Measurements from ENCODE around the gene KLC3. TPM values are rescaled to one million over a fixed set of nuclear protein-coding genes. Genes with fewer than 3 reads are reported as not detected.

Gene KLC3
- total RNA-seq, 1 experiment from 2014 or later: 0.49 TPM

DNA sequence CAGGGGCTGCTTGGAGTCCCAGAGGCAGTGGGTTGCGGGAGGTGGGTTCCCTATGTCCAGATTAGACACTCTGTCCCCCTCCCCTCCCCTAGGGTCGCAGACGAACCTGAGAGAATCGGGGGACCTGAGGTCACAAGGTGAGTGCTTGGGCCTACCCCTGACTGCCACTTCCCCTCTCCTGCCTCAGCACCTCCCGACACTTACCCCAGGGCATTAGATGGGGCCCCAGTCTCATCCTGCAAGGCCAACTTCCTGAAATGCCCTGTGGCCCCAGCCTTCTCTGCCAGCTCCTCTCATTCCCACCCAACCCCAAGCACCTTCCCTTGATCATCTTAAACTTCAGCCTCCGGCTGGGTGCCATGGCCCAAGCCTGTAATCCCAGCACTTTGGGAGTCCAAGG, 40.8 kb upstream of the KLC3 start:
- Histone ChIP-seq H3K9me3 (ENCODE audit: control insufficient read depth, insufficient read depth, low read depth, low read length) (no peaks in the 10 kb centered on the region), H3K4me1 (ENCODE audit: control insufficient read depth, insufficient read depth, low read length) (no peaks in the 10 kb centered on the region), H3K4me3 (ENCODE audit: low read depth in 2 of 2, low read length in 2 of 2) (no peak overlapping the region), H3K27ac (ENCODE audit: low read length) (no peak overlapping the region), H3K27me3 (ENCODE audit: control insufficient read depth, insufficient read depth, low read length) (no peaks in the 10 kb centered on the region), H3K36me3 (ENCODE audit: control insufficient read depth, insufficient read depth, low read length) (no peaks in the 10 kb centered on the region)
- TF ChIP-seq SIN3A (IDR thresholded peaks at IDR 0.05; ENCODE audit: borderline replicate concordance, insufficient read depth, low read depth, low read length) (no peak), POLR2AphosphoS5 (IDR thresholded peaks at IDR 0.05; ENCODE audit: low read depth, low read length) (no peak), TCF7L2 (IDR thresholded peaks at IDR 0.05; ENCODE audit: low read depth, low read length) (no peak)
- TF ChIP-seq, protein P1, sequence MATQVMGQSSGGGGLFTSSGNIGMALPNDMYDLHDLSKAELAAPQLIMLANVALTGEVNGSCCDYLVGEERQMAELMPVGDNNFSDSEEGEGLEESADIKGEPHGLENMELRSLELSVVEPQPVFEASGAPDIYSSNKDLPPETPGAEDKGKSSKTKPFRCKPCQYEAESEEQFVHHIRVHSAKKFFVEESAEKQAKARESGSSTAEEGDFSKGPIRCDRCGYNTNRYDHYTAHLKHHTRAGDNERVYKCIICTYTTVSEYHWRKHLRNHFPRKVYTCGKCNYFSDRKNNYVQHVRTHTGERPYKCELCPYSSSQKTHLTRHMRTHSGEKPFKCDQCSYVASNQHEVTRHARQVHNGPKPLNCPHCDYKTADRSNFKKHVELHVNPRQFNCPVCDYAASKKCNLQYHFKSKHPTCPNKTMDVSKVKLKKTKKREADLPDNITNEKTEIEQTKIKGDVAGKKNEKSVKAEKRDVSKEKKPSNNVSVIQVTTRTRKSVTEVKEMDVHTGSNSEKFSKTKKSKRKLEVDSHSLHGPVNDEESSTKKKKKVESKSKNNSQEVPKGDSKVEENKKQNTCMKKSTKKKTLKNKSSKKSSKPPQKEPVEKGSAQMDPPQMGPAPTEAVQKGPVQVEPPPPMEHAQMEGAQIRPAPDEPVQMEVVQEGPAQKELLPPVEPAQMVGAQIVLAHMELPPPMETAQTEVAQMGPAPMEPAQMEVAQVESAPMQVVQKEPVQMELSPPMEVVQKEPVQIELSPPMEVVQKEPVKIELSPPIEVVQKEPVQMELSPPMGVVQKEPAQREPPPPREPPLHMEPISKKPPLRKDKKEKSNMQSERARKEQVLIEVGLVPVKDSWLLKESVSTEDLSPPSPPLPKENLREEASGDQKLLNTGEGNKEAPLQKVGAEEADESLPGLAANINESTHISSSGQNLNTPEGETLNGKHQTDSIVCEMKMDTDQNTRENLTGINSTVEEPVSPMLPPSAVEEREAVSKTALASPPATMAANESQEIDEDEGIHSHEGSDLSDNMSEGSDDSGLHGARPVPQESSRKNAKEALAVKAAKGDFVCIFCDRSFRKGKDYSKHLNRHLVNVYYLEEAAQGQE (IDR thresholded peaks at IDR 0.05; ENCODE audit: insufficient read depth in 1 of 2, low read depth in 2 of 2, low read length in 1 of 2): no peak
- TF ChIP-seq, protein P2, sequence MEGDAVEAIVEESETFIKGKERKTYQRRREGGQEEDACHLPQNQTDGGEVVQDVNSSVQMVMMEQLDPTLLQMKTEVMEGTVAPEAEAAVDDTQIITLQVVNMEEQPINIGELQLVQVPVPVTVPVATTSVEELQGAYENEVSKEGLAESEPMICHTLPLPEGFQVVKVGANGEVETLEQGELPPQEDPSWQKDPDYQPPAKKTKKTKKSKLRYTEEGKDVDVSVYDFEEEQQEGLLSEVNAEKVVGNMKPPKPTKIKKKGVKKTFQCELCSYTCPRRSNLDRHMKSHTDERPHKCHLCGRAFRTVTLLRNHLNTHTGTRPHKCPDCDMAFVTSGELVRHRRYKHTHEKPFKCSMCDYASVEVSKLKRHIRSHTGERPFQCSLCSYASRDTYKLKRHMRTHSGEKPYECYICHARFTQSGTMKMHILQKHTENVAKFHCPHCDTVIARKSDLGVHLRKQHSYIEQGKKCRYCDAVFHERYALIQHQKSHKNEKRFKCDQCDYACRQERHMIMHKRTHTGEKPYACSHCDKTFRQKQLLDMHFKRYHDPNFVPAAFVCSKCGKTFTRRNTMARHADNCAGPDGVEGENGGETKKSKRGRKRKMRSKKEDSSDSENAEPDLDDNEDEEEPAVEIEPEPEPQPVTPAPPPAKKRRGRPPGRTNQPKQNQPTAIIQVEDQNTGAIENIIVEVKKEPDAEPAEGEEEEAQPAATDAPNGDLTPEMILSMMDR (IDR thresholded peaks at IDR 0.05): no peak
- ATAC-seq: no peak
- in situ Hi-C loops (cut with HindIII; ENCODE audit: low pct_unique_long_range_greater_than_20kb, low sequenced_read_pairs): no loop called here
- POLR2A ChIA-PET: no interaction called here
- intact Hi-C loops (cut with micrococcal nuclease; ENCODE audit: unreplicated experiment): no loop called here
- BruUV-seq (replicated peaks): no TSS peak
- CTCF ChIA-PET: no interaction called here
- no peak for DNase-seq (ENCODE audit: low read depth, low spot score)

DNA sequence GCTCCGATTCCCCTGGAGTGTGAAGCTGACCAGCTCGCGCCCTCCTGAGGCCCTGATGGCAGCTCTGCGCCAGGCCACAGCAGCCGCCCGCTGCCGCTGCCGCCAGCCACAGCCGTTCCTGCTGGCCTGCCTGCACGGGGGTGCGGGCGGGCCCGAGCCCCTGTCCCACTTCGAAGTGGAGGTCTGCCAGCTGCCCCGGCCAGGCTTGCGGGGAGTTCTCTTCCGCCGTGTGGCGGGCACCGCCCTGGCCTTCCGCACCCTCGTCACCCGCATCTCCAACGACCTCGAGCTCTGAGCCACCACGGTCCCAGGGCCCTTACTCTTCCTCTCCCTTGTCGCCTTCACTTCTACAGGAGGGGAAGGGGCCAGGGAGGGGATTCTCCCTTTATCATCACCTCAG, 38.1 kb upstream of the KLC3 start:
- Histone ChIP-seq H3K4me3 (ENCODE audit: low read depth in 2 of 2, low read length in 2 of 2) (no peak overlapping the region), H3K36me3 (ENCODE audit: control insufficient read depth, insufficient read depth, low read length) (no peaks in the 10 kb centered on the region), H3K4me1 (ENCODE audit: control insufficient read depth, insufficient read depth, low read length) (no peaks in the 10 kb centered on the region), H3K27me3 (ENCODE audit: control insufficient read depth, insufficient read depth, low read length) (no peaks in the 10 kb centered on the region), H3K9me3 (ENCODE audit: control insufficient read depth, insufficient read depth, low read depth, low read length) (no peaks in the 10 kb centered on the region), H3K27ac (ENCODE audit: low read length) (no peak overlapping the region)
- no peak for TF ChIP-seq POLR2AphosphoS5 (IDR thresholded peaks at IDR 0.05; ENCODE audit: low read depth, low read length)
- no peak for TF ChIP-seq TCF7L2 (IDR thresholded peaks at IDR 0.05; ENCODE audit: low read depth, low read length)
- TF ChIP-seq, protein P1 (IDR thresholded peaks at IDR 0.05; ENCODE audit: insufficient read depth in 1 of 2, low read depth in 2 of 2, low read length in 1 of 2): no peak
- TF ChIP-seq, protein P2 (IDR thresholded peaks at IDR 0.05): no peak
- TF ChIP-seq SIN3A (IDR thresholded peaks at IDR 0.05; ENCODE audit: borderline replicate concordance, insufficient read depth, low read depth, low read length): no peak
- ATAC-seq (no peak), DNase-seq (ENCODE audit: low read depth, low spot score) (no peak)
- in situ Hi-C loops (cut with HindIII; ENCODE audit: low pct_unique_long_range_greater_than_20kb, low sequenced_read_pairs) (no loop called here), intact Hi-C loops (cut with micrococcal nuclease; ENCODE audit: unreplicated experiment) (no loop called here)
- ChIA-PET POLR2A (no interaction called here), CTCF (no interaction called here)
- no TSS peak for BruUV-seq (replicated peaks)

Measured in Panc1 (cell line).